GM18526 (cell line): ENCODE results near the gene MYL7.

Source experiments
- POLR2A ChIP-seq: IDR thresholded peaks from 3 replicates; pipeline ENCODE4 v1.6.1; 2011; ENCODE audit not compliant: insufficient read length; ENCODE audit errors: extremely low read depth

MYL7 gene

DNA sequence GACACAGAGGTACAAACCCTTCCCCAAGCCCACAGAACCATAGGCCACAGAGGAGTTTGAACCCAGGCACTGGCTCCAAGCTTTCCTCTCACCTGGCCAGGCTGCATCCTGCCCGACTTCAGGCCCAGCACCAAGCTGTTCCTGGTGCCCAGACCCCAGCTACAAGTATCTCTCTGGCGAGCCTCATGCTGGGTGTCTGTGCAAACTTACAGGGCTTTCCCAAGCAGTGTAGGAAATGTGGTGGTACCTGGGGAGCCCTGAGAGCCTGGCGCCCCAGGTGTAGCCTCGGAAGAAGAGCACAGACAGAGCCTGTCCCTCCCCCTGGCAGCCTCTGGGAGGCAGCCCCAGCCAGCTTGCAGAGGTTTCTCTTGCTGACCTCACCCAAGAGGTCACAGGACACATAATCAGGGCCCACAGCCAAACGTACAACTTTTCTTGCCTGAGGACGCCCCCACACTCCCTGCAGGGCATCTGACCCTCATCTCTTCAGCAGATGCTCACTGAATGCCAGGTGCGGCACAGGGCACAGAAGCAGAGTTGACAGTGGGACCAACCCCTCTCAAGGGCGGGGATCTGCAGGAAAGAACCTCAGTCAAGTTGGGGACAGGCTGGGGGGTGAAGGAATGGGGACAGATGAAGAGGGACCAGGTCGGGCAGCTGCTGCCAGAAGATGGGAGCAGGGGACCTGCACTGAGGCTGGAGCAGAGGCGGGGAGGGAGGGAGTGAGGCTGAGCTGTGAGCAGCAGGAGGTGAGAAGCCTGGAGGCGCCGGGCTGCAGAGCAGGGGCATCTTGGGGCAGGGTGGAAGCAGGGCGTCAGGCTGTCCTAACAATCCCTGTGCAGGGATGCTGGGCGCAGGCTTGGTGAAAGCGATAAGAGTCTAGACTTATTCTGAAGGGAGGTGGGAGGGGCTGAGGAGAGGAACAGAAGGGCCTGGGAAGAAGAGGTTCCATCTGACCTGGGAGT, 16.3 kb upstream of the MYL7 start:
- TF ChIP-seq POLR2A: no peak

- no peak for TF ChIP-seq POLR2A
Measured at GRCh38 chr7:44156453-44157010, 15.4 kb upstream of the MYL7 start.

DNA sequence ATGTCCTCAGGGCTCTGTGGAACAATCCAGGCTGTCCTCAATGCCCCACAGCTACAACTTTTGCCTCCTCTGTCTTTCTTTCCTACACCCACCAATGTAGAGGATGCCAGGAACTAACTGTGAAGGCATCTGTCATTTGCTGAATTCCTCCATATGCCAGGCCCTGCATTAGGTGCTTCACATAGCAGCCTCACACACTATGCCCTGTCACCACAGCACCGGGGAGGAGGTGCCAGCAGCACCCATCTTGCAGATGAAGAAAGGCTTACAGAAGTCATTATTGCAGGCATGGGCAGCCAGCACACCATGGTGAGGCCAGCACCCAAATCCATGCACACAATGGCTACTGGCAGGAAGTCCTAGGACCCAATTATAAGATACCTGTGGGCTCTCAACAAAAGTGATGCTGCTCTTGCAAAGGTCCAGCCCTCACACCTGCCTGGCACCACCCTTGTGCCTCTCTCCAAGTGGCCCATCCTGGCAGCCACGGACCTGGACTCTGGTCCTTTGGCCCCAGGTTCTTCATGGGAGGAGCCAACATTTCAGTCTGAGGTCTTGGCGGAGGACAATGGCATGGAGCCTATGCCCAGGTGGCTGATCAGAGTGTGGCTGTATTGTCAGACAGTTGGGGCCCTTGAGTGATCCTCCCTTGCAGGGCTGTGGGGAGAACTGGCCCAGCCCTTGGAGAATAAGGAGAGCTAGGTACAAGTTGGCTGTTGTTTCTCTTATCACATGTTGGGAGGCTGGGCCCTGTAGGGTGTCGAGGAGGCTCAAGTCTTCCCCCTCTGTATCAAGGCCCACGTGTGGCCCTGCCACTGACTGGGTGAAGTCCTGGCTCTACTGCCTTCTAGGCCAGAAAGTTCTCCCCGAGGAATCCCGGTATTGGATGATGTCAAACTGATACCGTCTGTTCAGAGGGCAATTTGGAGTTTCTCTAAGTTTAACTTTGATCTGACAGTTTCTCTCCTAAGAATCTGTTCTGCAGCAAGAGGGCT, 14.4 kb upstream of the MYL7 start:
- no peak for TF ChIP-seq POLR2A

DNA sequence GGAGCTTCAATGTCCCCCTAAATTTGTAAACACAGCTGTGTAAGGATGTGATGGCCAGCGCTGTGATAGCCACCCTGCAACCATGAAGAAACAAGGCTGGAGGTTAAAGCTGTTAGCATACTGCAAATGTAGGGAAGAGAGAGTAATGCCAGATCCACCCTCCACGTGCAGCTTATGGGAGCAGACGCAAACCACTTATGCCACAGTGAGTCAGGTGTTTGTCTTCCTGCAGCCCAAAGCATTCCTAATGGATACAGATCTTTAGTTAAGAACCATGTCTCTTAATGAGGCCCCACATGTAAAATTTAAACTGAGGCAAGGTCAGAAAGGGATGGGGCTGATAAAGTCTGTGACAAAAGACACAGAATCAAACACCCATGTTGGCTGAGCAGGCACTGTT, 13.6 kb upstream of the MYL7 start:
- no peak for TF ChIP-seq POLR2A

GRCh38 chr7:44153948-44154335, 12.8 kb upstream of the MYL7 start:
- TF ChIP-seq POLR2A: no peak

GRCh38 chr7:44152971-44153947, 12.1 kb upstream of the MYL7 start:
- TF ChIP-seq POLR2A: no peak

- TF ChIP-seq POLR2A: no peak
Measured at GRCh38 chr7:44151956-44152355, 10.8 kb upstream of the MYL7 start.

DNA sequence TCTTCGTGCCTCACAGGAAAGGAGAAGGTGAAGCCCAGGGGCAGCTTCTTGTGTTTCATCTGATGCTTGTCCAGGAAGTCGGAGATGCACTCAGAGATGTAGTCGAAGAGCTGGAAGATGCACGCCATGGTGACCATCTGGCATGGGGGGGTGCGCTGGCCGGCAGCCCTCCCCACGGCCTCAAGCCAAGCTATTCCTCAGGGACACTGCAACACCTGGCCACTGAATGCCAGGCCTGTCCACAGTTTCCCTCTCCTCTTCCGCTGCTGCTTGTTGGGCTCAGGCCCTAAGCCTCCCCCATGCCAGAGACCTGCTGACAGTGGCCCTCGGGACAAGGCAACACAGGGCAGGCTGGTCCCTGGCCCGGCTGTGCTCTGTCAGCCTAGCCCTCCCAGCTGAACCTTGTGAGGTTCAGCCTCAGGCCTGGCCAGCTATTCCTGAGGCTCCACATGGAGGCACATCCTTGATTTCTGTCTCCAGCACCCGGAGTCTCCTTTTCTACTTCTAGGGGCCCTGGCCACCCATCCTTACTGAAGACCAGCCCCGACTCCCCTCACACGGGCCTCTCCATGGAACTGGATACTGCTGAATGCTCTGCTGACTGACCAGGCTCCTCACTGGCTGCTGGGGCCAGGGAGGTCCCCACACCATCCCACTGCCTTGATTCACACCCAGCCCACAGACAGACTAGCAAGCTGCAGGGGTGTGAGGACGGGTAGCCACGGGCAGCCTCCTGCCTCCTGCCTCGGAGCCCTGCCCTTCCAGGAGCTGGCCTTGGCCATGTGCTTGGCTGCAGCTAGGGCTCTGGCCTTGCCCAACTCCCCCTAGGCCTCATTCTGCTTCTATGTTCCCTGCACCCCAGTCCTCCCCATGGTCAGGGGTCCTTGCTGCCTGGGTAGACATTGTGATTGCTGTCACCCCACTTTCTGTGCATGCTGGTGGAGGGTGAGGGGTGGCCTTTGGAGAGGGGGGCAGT, 10.1 kb upstream of the MYL7 start:
- no peak for TF ChIP-seq POLR2A

GRCh38 chr7:44150466-44150832, 9.3 kb upstream of the MYL7 start:
- TF ChIP-seq POLR2A: no peak

DNA sequence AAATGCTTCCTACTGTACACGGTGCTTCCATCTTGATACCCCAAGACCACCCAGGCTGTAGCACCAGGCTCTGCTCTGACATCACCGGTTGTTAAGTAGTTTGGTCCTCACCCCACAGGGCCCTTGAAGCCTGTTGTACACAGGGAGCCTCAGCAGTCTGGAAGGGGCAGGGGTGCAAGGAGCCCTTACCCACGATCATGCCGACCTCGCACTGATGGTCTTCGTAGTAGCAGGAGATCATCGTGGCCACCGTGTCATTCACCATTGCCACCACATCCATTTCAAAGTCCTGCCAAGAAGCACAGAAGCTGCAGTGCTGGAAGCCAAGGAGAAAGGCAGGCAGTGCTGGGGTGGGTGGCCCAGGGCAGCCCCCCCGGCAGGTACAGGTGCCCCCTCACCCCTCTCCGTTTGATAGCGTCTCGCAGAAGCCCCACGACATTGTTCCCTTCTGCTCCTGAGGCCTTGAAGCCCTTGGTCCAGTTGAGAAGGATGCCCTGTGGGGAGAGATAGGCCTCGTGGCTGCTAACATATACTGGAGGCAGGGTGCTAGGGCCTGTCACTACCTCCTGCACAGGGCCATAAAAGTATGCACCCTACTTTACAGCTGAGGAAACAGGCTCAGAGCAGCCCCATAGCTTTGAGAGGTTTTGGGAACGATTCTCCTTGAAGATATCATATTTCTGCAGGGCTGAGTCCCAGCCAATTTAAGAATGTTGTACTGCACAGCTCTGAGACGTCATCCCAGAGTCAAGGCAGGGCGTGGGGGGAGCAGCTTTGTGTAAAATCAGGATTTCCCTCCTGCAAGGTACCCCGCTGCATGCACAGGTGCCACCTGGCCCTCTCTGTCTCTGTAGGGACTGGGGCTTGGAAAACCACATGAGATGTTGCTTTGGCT, 8.7 kb upstream of the MYL7 start:
- TF ChIP-seq POLR2A: no peak

DNA sequence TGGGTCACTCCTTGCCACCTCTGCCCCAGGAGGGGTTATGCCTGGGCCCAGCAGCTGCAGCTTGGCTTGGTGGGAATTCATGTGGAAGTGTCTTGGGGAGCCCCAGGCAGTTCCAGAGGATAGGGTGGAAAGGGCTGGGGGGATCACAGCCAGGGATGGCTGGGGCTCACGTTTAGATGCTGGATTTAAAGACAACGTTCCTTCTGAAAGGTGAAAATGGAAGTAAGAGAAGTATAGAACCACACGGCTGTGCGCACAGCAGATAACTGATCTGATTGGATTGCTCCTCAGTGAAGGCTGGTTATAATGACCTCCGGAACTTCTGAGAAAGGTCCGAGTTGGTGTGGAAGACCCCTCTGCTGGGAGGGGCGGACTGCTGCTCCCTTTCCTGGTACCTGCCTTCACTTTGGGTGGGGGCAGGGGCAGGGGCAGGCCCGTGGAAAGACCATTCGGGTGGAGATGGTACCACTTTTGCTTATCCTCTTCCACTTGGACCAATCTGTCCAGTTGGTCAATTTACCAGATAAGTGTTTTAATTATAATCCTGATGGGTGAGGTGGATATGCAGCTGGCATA, 7.9 kb upstream of the MYL7 start:
- no peak for TF ChIP-seq POLR2A

- no peak for TF ChIP-seq POLR2A
Measured at GRCh38 chr7:44148166-44148565, 7.0 kb upstream of the MYL7 start.
